Gastrocnemius medialis (tissue), 4 donors: ENCODE results near the gene TMEM255B.

Experiments
- POLR2A ChIP-seq, 2 donors: fragments of 450-650 bp; IDR thresholded peaks; one replicate each; pipeline ENCODE4 v1.6.1; 2017; ENCODE audit warnings: antibody characterized with exemption in 2 of 2, mild to moderate bottlenecking in 2 of 2, moderate library complexity in 2 of 2
- TF ChIP-seq, protein P1 (sequence below), 5 experiments: fragments of 450-650 bp in 3 of 5; fragments of 200-600 bp in 2 of 5; sonication (generic) in 2 of 5; IDR thresholded peaks in 4 of 5; conservative IDR thresholded peaks in 1 of 5; 1 replicate in 4 of 5; 2 replicates in 1 of 5; pipeline ENCODE4 v1.5.1; 2016 to 2019; ENCODE audit warnings: antibody characterized with exemption in 5 of 5, mild to moderate bottlenecking in 3 of 5, moderate library complexity in 3 of 5

DNA sequence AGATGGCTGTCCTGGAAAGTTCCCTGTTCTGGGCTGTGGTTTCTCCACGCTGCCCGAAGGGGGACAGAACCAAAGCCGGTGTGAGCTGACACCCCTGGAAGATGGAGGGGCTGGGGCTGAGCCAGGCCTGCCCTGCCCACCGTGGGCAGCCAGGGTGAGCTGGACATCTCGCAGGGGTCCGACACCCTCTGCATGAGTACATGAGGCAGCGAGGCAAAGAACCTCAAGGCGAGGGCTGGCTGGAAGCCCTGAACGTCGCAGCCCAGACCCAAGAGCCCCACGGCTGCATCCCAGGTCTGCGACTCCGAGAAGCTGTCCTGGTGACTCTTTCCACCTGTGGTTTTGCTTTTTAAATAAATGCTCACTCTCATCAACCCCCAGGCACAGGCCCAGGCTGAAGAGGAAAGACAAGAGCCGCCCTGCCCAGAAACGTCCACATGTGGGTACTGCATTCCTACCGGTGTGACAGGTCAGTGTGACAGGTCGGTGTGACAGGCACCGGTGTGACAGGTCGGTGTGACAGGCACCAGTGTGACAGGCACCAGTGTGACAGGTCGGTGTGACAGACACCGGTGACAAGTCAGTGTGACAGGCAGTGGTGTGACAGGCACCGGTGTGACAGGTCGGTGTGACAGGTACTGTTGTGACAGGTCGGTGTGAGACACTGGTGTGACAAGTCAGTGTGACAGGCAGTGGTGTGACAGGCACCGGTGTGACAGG is 74.2 kb downstream of the TMEM255B start:
- TF ChIP-seq POLR2A (IDR thresholded peaks at IDR 0.05) = no peak
- TF ChIP-seq, protein P1, sequence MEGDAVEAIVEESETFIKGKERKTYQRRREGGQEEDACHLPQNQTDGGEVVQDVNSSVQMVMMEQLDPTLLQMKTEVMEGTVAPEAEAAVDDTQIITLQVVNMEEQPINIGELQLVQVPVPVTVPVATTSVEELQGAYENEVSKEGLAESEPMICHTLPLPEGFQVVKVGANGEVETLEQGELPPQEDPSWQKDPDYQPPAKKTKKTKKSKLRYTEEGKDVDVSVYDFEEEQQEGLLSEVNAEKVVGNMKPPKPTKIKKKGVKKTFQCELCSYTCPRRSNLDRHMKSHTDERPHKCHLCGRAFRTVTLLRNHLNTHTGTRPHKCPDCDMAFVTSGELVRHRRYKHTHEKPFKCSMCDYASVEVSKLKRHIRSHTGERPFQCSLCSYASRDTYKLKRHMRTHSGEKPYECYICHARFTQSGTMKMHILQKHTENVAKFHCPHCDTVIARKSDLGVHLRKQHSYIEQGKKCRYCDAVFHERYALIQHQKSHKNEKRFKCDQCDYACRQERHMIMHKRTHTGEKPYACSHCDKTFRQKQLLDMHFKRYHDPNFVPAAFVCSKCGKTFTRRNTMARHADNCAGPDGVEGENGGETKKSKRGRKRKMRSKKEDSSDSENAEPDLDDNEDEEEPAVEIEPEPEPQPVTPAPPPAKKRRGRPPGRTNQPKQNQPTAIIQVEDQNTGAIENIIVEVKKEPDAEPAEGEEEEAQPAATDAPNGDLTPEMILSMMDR (IDR thresholded peaks at IDR 0.05 in 4 of 5, conservative IDR thresholded peaks at IDR 0.05 in 1 of 5) = no peak
